ENCODE results near the gene DDR2.

DNA sequence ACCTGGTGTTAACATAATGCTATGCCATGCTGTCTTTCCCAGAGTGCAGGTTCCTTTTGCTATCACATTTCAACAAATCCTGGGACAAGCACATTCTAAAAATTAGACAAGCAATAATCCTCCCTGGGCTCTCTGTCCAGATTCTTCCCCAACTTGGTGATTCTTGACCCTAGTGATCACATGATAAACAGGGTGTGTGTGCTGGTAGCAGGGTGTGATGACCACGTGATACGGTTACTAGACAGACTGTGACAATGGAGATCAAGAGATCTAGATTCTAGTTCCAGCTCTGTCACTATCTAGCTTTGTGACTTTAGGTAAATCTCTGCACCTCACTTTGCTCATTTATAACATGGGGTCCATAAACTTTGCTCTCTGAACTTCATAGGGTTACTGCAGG is 96.3 kb downstream of the DDR2 start:
- no peak for TF ChIP-seq CTCF (IDR thresholded peaks at IDR 0.05; ENCODE audit: low read depth, low read length)
- TF ChIP-seq MAX (IDR thresholded peaks at IDR 0.05; ENCODE audit: low read depth, low read length) = no peak
- TF ChIP-seq POLR2A (IDR thresholded peaks at IDR 0.05; ENCODE audit: extremely low read depth, insufficient read length) = no peak
- no peak for TF ChIP-seq MYC (IDR thresholded peaks at IDR 0.05; ENCODE audit: low read depth, low read length)
